AG08395 (cell line): ENCODE measurements around the gene CTXN3.
A peak's percentile ranks its signal among the peaks of the same experiment; 100 is the strongest.

ENCODE experiments used
- DNase-seq: peaks from one replicate; pipeline ENCODE4 v3.0.0; 2012; ENCODE audit warnings: mixed read lengths, low spot score

The CTXN3 gene

GRCh38 chr5:127649018-127649439, at the start of gene CTXN3:
Gene CTXN3, plus strand, starts transcription at chr5:127649082. Its CDS starts 8,440 bp downstream, at chr5:127657522.
- no peak for DNase-seq

- DNase-seq: no peak
These were observed 49.6 kb upstream of the CTXN3 start for GRCh38 chr5:127599320-127599719.

- DNase-seq: no peak
These were observed 49.0 kb upstream of the CTXN3 start for GRCh38 chr5:127599847-127600246.

GRCh38 chr5:127601111-127601510, 47.8 kb upstream of the CTXN3 start:
- DNase-seq: no peak

- DNase-seq: no peak
These were observed 47.3 kb upstream of the CTXN3 start for GRCh38 chr5:127601601-127602000.

GRCh38 chr5:127602481-127602880, 46.4 kb upstream of the CTXN3 start:
- no peak for DNase-seq

- DNase-seq: no peak
These were observed 45.7 kb upstream of the CTXN3 start for GRCh38 chr5:127602896-127603844.

GRCh38 chr5:127608077-127608660, 40.7 kb upstream of the CTXN3 start:
- no peak for DNase-seq

- DNase-seq: no peak
These were observed 39.9 kb upstream of the CTXN3 start for GRCh38 chr5:127609011-127609410.

GRCh38 chr5:127609957-127610356, 38.9 kb upstream of the CTXN3 start:
- DNase-seq: no peak

GRCh38 chr5:127612441-127613141, 36.3 kb upstream of the CTXN3 start:
- DNase-seq: no peak

- peak; percentile 5 for DNase-seq
These were observed 33.0 kb upstream of the CTXN3 start for GRCh38 chr5:127615916-127616315.

- no peak for DNase-seq
These were observed 28.9 kb upstream of the CTXN3 start for GRCh38 chr5:127619908-127620479.

GRCh38 chr5:127621601-127622325, 27.1 kb upstream of the CTXN3 start:
- DNase-seq: no peak

- DNase-seq: no peak
These were observed 14.9 kb upstream of the CTXN3 start for GRCh38 chr5:127634007-127634406.

- no peak for DNase-seq
These were observed 9.1 kb upstream of the CTXN3 start for GRCh38 chr5:127639828-127640227.

- DNase-seq: no peak
These were observed 5.9 kb upstream of the CTXN3 start for GRCh38 chr5:127642949-127643348.

GRCh38 chr5:127643607-127644006, 5.3 kb upstream of the CTXN3 start:
- no peak for DNase-seq

GRCh38 chr5:127645300-127645726, 3.6 kb upstream of the CTXN3 start:
- DNase-seq: no peak

- no peak for DNase-seq
These were observed 1.4 kb upstream of the CTXN3 start for GRCh38 chr5:127647361-127647958.

- DNase-seq: no peak
These were observed 1.1 kb downstream of the CTXN3 start for GRCh38 chr5:127650022-127650421.
